HEK293 (cell line): ENCODE data around the gene HDAC10.
A peak's percentile ranks its signal among the peaks of the same experiment; 100 is the strongest.

Source experiments
- CTCF ChIA-PET: fragments of 350-600 bp; formaldehyde crosslinking; extraction: SDS; loops from one replicate; lab custom pipeline; 2021; ENCODE audit warnings: antibody characterized with exemption; lab: Yijun Ruan, JAX
- POLR2A ChIA-PET: fragments of 300-600 bp; formaldehyde crosslinking; extraction: SDS; loops from one replicate; lab custom pipeline; 2020; ENCODE audit warnings: antibody characterized with exemption, inconsistent platforms; lab: Yijun Ruan, JAX
- H3K27ac ChIP-seq: fragments of 200-500 bp; sonication (Bioruptor generic); 2 replicates; pipeline ENCODE4 v1.5.1; 2014; ENCODE audit warnings: low read depth, low read length, control low read depth, inconsistent platforms; ENCODE audit errors: extremely low read depth
- H3K36me3 ChIP-seq, 2 experiments: fragments of 200-500 bp in 1 of 2; sonication (Bioruptor generic) in 1 of 2; 1 replicate in 1 of 2; 2 replicates in 1 of 2; pipeline ENCODE4 v1.5.1; 2014 to 2017; ENCODE audit warnings: inconsistent platforms in 2 of 2, low read length in 2 of 2; ENCODE audit not compliant: control insufficient read depth in 2 of 2, insufficient read depth in 1 of 2
- H3K4me1 ChIP-seq: fragments of 200-500 bp; sonication (Bioruptor generic); 2 replicates; pipeline ENCODE4 v1.5.1; 2014; ENCODE audit warnings: mild to moderate bottlenecking, low read length, inconsistent platforms; ENCODE audit not compliant: control insufficient read depth, insufficient read depth
- H3K4me3 ChIP-seq: 2 replicates; pipeline ENCODE4 v1.5.1; 2011; ENCODE audit warnings: low read depth, mild to moderate bottlenecking, control low read depth, low read length, moderate library complexity
- H3K9me3 ChIP-seq: fragments of 200-500 bp; sonication (Bioruptor generic); 2 replicates; pipeline ENCODE4 v1.5.1; 2014; ENCODE audit warnings: low read depth, low read length, inconsistent platforms; ENCODE audit not compliant: control insufficient read depth, insufficient read depth
- GLIS2 ChIP-seq: fragments of 450-650 bp; formaldehyde crosslinking; IDR thresholded peaks from 2 replicates; pipeline ENCODE4 v1.5.1; 2016; ENCODE audit warnings: missing biosample characterization, missing genetic modification characterization
- PATZ1 ChIP-seq: fragments of 450-650 bp; formaldehyde crosslinking; IDR thresholded peaks from 2 replicates; pipeline ENCODE4 v1.5.1; 2016; ENCODE audit warnings: missing biosample characterization, missing genetic modification characterization
- SETDB1 ChIP-seq: IDR thresholded peaks from one replicate; pipeline ENCODE4 v1.6.1; 2017; ENCODE audit warnings: mild to moderate bottlenecking, low read length, moderate library complexity, mixed read lengths; ENCODE audit not compliant: insufficient read length
- SP2 ChIP-seq: fragments of 450-650 bp; formaldehyde crosslinking; IDR thresholded peaks from 2 replicates; pipeline ENCODE4 v1.5.1; 2016; ENCODE audit warnings: missing biosample characterization, missing genetic modification characterization
- ZBTB48 ChIP-seq: fragments of 450-650 bp; formaldehyde crosslinking; IDR thresholded peaks from 2 replicates; pipeline ENCODE4 v1.5.1; 2016; ENCODE audit warnings: missing biosample characterization, missing genetic modification characterization
- ZNF132 ChIP-seq: fragments of 450-650 bp; formaldehyde crosslinking; IDR thresholded peaks from 2 replicates; pipeline ENCODE4 v1.5.1; 2017; ENCODE audit warnings: missing biosample characterization, missing genetic modification characterization, borderline replicate concordance
- ZNF133 ChIP-seq: fragments of 450-650 bp; formaldehyde crosslinking; IDR thresholded peaks from 2 replicates; pipeline ENCODE4 v1.5.1; 2016; ENCODE audit warnings: missing biosample characterization, missing genetic modification characterization
- ZNF202 ChIP-seq: fragments of 450-650 bp; formaldehyde crosslinking; IDR thresholded peaks from 2 replicates; pipeline ENCODE4 v1.5.1; 2016; ENCODE audit warnings: missing biosample characterization, missing genetic modification characterization, borderline replicate concordance
- ZNF239 ChIP-seq: fragments of 450-650 bp; formaldehyde crosslinking; IDR thresholded peaks from 2 replicates; pipeline ENCODE4 v1.5.1; 2016; ENCODE audit warnings: missing biosample characterization, missing genetic modification characterization
- ZNF324 ChIP-seq: fragments of 450-650 bp; formaldehyde crosslinking; IDR thresholded peaks from 2 replicates; pipeline ENCODE4 v1.5.1; 2016; ENCODE audit warnings: missing biosample characterization, missing genetic modification characterization
- ZNF341 ChIP-seq: fragments of 450-650 bp; formaldehyde crosslinking; IDR thresholded peaks from 2 replicates; pipeline ENCODE4; 2016; ENCODE audit warnings: low read depth, missing biosample characterization, missing genetic modification characterization
- ZNF350 ChIP-seq: fragments of 450-650 bp; formaldehyde crosslinking; IDR thresholded peaks from 2 replicates; pipeline ENCODE4 v1.5.0; 2017; ENCODE audit warnings: missing biosample characterization, mild to moderate bottlenecking, missing genetic modification characterization
- ZNF37A ChIP-seq: fragments of 450-650 bp; IDR thresholded peaks from 2 replicates; pipeline ENCODE4 v1.5.1; 2018; ENCODE audit warnings: missing biosample characterization, missing genetic modification characterization
- ZNF404 ChIP-seq: fragments of 450-650 bp; formaldehyde crosslinking; IDR thresholded peaks from 2 replicates; pipeline ENCODE4 v1.5.1; 2017; ENCODE audit warnings: missing biosample characterization, missing genetic modification characterization
- ZNF416 ChIP-seq: fragments of 450-650 bp; formaldehyde crosslinking; IDR thresholded peaks from 2 replicates; pipeline ENCODE4 v1.5.1; 2016; ENCODE audit warnings: missing biosample characterization, missing genetic modification characterization
- ZNF501 ChIP-seq: fragments of 450-650 bp; formaldehyde crosslinking; IDR thresholded peaks from 2 replicates; pipeline ENCODE4 v1.5.1; 2016; ENCODE audit warnings: missing biosample characterization, missing genetic modification characterization
- ZNF629 ChIP-seq: fragments of 450-650 bp; formaldehyde crosslinking; IDR thresholded peaks from 2 replicates; pipeline ENCODE4 v1.5.1; 2017; ENCODE audit warnings: missing biosample characterization, missing genetic modification characterization
- ZNF677 ChIP-seq: fragments of 450-650 bp; IDR thresholded peaks from 2 replicates; pipeline ENCODE4 v1.5.0; 2018; ENCODE audit warnings: missing biosample characterization, mild to moderate bottlenecking, missing genetic modification characterization, moderate library complexity
- ZNF747 ChIP-seq: fragments of 450-650 bp; formaldehyde crosslinking; IDR thresholded peaks from 2 replicates; pipeline ENCODE4 v1.5.1; 2016; ENCODE audit warnings: missing biosample characterization, missing genetic modification characterization
- ZNF76 ChIP-seq: fragments of 450-650 bp; formaldehyde crosslinking; IDR thresholded peaks from 2 replicates; pipeline ENCODE4; 2016; ENCODE audit warnings: low read depth, missing biosample characterization, missing genetic modification characterization, borderline replicate concordance
- ZNF777 ChIP-seq: fragments of 450-650 bp; formaldehyde crosslinking; IDR thresholded peaks from 2 replicates; pipeline ENCODE4 v1.5.1; 2017; ENCODE audit warnings: missing biosample characterization, missing genetic modification characterization, borderline replicate concordance
- TF ChIP-seq, protein P1 (sequence below): fragments of 450-650 bp; formaldehyde crosslinking; IDR thresholded peaks from 2 replicates; pipeline ENCODE4 v1.5.0; 2017; ENCODE audit warnings: missing biosample characterization, missing genetic modification characterization, borderline replicate concordance

The HDAC10 gene

GRCh38 chr22:50204571-50204970 lies 46.5 kb downstream of the HDAC10 start:
- no peaks in the 10 kb centered on the region for H3K9me3 ChIP-seq
- no peak overlapping the region for H3K27ac ChIP-seq
- H3K4me1 ChIP-seq, result peaks cover 5% of the 10 kb centered on the region; the same call in 1 of the 2 replicates
- ChIA-PET CTCF (interaction anchor here (0.7 to 2.8 kb wide), 4 partner anchors 18 to 63 kb away, joined by 3 to 13 read pairs (median 5); no protein-coding TSS in a partner anchor), POLR2A (interaction anchor here (0.6 to 0.7 kb wide), 2 partner anchors 168 to 343 kb away, joined by 3 read pairs; no protein-coding TSS in a partner anchor)
- H3K4me3 ChIP-seq, result no peak overlapping the region
- H3K36me3 ChIP-seq, result peaks cover 20 to 62% of the 10 kb centered on the region in 2 experiments
- TF ChIP-seq ZNF202 (no peak), SETDB1 (peak; percentile 29)
- TF ChIP-seq, all 188 proteins: peak for 1

DNA sequence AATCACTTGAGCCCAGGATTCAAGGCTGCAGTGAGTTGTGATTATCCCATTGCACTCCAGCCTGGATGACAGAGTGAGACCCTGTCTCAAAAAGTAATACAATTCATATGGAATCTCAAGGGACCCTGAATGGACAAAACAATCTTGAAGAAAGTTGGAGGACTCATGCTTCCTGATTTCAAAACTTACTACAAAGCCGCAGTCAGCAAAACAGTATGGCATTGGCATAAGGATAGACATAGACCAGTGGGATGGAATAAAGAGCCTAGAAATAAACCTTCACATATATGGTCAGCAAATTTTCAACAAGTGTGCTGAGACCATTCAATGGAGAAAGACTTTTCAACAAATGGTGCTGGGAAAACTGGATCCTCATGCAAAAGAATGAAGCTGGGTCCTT lies 47.8 kb downstream of the HDAC10 start:
- Histone ChIP-seq H3K27ac (no peak overlapping the region), H3K36me3 (peaks cover 20 to 64% of the 10 kb centered on the region in 2 experiments), H3K9me3 (no peaks in the 10 kb centered on the region)
- POLR2A ChIA-PET, result no interaction called here
- TF ChIP-seq ZNF76, result no peak
- peak; percentile 45 for TF ChIP-seq SETDB1
- TF ChIP-seq, all 188 proteins: peak for 1
- Histone ChIP-seq H3K4me1 (peaks cover 5% of the 10 kb centered on the region; the same call in 1 of the 2 replicates), H3K4me3 (no peak overlapping the region)
- CTCF ChIA-PET, result interaction anchor here (1.3 to 1.5 kb wide), 2 partner anchors 54 to 273 kb away, joined by 6 to 8 read pairs; no protein-coding TSS in a partner anchor

DNA sequence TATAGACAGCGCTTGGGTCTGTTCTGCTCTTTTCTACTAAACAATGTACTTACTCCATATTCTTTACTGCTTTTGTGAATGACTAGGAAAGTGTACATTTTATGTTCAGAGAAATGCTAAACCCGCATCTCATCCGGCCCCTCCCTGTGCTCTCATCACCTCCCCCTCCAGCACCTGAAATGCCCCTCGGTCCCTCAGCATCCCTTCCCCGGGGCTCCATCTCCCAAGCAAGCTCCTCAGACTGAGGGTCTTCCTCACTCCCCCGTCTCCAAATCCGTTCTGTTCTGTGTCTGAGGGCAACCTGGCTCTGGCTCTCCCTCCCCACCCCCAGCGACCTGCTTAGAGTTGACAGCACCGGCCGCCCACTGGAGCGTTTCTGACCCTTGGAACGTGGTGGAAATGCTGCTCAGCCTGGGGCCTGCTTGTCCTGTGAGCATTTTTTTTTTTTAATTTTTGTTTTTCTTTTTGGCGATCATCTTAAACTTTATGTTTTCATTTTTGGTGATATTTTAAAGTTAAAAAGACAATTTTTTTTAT lies 48.9 kb downstream of the HDAC10 start:
- peaks cover 5% of the 10 kb centered on the region; the same call in 1 of the 2 replicates for H3K4me1 ChIP-seq
- peak overlapping the region; percentile 89; the same call in 1 of the 2 replicates for H3K27ac ChIP-seq
- peaks cover 20 to 65% of the 10 kb centered on the region in 2 experiments for H3K36me3 ChIP-seq
- CTCF ChIA-PET, result interaction anchor here (0.7 kb wide), 1 partner anchor 76 kb away, joined by 4 read pairs; no protein-coding TSS in a partner anchor
- no peak for TF ChIP-seq ZNF501 (tag by site-specific recombination)
- TF ChIP-seq ZNF37A (tag by site-specific recombination), result no peak
- TF ChIP-seq ZNF677, result no peak
- TF ChIP-seq ZNF747 (tag by site-specific recombination), result no peak
- no peak for TF ChIP-seq ZNF239 (tag by site-specific recombination)
- no peak for TF ChIP-seq ZNF324 (tag by site-specific recombination)
- 0 out of 2 replicates have a peak, but pooled peaks have one; percentile 22 for TF ChIP-seq ZBTB48
- TF ChIP-seq, all 188 proteins: peak for 1
- peak overlapping the region; percentile 68 for H3K4me3 ChIP-seq
- no peaks in the 10 kb centered on the region for H3K9me3 ChIP-seq
- POLR2A ChIA-PET, result interaction anchor here (1.2 kb wide), 1 partner anchor 11 kb away, joined by 4 read pairs; no protein-coding TSS in a partner anchor

GRCh38 chr22:50201191-50202129 lies 49.6 kb downstream of the HDAC10 start:
- H3K4me1 ChIP-seq, result peaks cover 5% of the 10 kb centered on the region; the same call in 1 of the 2 replicates
- peak overlapping the region; percentile 68 for H3K4me3 ChIP-seq
- CTCF ChIA-PET, result interaction anchor here (0.5 kb wide), 1 partner anchor 324 kb away, joined by 5 read pairs; the partner anchor contains the start of gene SCO2
- peaks cover 20 to 64% of the 10 kb centered on the region in 2 experiments for H3K36me3 ChIP-seq
- POLR2A ChIA-PET, result interaction anchor here (0.8 to 1.2 kb wide), 2 partner anchors 10 to 11 kb away, joined by 3 to 4 read pairs; no protein-coding TSS in a partner anchor
- H3K9me3 ChIP-seq, result no peaks in the 10 kb centered on the region
- H3K27ac ChIP-seq, result peak overlapping the region; percentile 89
- TF ChIP-seq ZNF350 (tag by site-specific recombination) (no peak), ZNF777 (no peak), SP2 (0 out of 2 replicates have a peak, but pooled peaks have one; percentile 9), PATZ1 (tag by site-specific recombination) (no peak), ZNF629 (tag by site-specific recombination) (no peak), ZNF132 (tag by site-specific recombination) (no peak), GLIS2 (tag by site-specific recombination) (no peak), ZNF341 (tag by site-specific recombination) (no peak), ZNF133 (tag by site-specific recombination) (no peak), ZNF404 (tag by site-specific recombination) (no peak), ZNF416 (no peak)
- TF ChIP-seq, protein P1, sequence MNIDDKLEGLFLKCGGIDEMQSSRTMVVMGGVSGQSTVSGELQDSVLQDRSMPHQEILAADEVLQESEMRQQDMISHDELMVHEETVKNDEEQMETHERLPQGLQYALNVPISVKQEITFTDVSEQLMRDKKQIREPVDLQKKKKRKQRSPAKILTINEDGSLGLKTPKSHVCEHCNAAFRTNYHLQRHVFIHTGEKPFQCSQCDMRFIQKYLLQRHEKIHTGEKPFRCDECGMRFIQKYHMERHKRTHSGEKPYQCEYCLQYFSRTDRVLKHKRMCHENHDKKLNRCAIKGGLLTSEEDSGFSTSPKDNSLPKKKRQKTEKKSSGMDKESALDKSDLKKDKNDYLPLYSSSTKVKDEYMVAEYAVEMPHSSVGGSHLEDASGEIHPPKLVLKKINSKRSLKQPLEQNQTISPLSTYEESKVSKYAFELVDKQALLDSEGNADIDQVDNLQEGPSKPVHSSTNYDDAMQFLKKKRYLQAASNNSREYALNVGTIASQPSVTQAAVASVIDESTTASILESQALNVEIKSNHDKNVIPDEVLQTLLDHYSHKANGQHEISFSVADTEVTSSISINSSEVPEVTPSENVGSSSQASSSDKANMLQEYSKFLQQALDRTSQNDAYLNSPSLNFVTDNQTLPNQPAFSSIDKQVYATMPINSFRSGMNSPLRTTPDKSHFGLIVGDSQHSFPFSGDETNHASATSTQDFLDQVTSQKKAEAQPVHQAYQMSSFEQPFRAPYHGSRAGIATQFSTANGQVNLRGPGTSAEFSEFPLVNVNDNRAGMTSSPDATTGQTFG, result no peak
